Measurements from ENCODE around the gene ANKRD11.

Gene ANKRD11

DNA sequence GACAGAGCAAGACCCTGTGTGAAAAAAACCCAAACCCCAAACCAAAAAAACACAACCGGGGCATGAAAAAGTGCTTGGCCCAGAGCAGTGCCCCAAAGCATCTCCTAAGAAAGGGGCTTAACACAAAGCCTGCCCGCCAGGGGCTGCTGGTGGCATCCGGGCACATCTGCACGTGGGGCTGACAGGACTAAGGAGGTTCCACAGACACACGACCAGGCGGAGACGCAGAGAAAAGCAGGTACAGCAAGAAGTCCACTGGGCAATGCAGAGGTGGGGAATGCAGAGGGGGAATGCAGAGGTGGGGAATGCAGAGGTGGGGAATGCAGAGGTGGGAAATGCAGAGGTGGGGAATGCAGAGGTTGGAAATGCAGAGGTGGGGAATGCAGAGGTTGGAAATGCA, 163.6 kb downstream of the ANKRD11 start:
- no peaks in the 10 kb centered on the region for H3K27me3 ChIP-seq (ENCODE audit: insufficient read depth, low read depth, severe bottlenecking)
- H3K9me3 ChIP-seq (ENCODE audit: severe bottlenecking) = no peaks in the 10 kb centered on the region
- TF ChIP-seq CTCF (IDR thresholded peaks at IDR 0.05; ENCODE audit: low read depth, low read length) = no peak
- H3K36me3 ChIP-seq = no peaks in the 10 kb centered on the region
- H3K4me3 ChIP-seq (ENCODE audit: low read depth, low read length) = no peak overlapping the region
- no peak overlapping the region for H3K27ac ChIP-seq
- no peak for DNase-seq

DNA sequence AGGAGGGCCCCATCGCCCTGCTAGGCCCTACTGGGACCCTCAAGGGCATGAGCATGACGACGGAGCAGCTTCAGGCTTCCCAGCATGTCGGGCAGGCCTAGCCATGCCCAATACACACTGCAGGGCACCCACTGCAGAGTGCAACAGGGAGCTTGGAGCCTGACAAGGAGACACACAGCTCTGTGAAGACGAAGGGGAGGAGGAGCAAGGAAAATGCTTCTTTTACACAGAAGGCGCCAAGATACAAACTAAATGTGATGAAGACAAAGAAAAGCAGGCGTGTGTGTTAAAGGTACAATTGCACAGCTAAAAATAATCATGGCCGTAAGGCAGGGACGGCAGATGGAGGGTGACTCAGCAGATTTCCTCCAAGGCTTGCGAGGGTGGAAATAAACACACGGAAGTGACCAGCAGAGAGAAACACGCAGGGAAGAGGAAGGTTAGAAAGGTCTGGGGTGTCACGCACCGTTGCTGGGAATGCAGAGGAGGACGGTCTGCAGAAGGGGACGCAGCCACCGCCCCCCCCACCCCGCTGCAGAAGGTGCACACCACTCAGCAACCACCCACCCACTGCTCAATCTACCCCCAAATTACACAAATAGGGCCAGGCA, 164.4 kb downstream of the ANKRD11 start:
- Histone ChIP-seq H3K27ac (peak overlapping the region; percentile 45), H3K27me3 (ENCODE audit: insufficient read depth, low read depth, severe bottlenecking) (no peaks in the 10 kb centered on the region), H3K36me3 (no peaks in the 10 kb centered on the region), H3K9me3 (ENCODE audit: severe bottlenecking) (no peaks in the 10 kb centered on the region), H3K4me3 (ENCODE audit: low read depth, low read length) (no peak overlapping the region)
- TF ChIP-seq CTCF (IDR thresholded peaks at IDR 0.05; ENCODE audit: low read depth, low read length) = no peak
- DNase-seq = no peak

GRCh38 chr16:89324056-89325010, 166.0 kb downstream of the ANKRD11 start:
- H3K4me3 ChIP-seq (ENCODE audit: low read depth, low read length) = no peak overlapping the region
- H3K9me3 ChIP-seq (ENCODE audit: severe bottlenecking) = no peaks in the 10 kb centered on the region
- DNase-seq = no peak
- H3K27me3 ChIP-seq (ENCODE audit: insufficient read depth, low read depth, severe bottlenecking) = no peaks in the 10 kb centered on the region
- H3K27ac ChIP-seq = no peak overlapping the region
- no peaks in the 10 kb centered on the region for H3K36me3 ChIP-seq
- TF ChIP-seq CTCF (IDR thresholded peaks at IDR 0.05; ENCODE audit: low read depth, low read length) = no peak

DNA sequence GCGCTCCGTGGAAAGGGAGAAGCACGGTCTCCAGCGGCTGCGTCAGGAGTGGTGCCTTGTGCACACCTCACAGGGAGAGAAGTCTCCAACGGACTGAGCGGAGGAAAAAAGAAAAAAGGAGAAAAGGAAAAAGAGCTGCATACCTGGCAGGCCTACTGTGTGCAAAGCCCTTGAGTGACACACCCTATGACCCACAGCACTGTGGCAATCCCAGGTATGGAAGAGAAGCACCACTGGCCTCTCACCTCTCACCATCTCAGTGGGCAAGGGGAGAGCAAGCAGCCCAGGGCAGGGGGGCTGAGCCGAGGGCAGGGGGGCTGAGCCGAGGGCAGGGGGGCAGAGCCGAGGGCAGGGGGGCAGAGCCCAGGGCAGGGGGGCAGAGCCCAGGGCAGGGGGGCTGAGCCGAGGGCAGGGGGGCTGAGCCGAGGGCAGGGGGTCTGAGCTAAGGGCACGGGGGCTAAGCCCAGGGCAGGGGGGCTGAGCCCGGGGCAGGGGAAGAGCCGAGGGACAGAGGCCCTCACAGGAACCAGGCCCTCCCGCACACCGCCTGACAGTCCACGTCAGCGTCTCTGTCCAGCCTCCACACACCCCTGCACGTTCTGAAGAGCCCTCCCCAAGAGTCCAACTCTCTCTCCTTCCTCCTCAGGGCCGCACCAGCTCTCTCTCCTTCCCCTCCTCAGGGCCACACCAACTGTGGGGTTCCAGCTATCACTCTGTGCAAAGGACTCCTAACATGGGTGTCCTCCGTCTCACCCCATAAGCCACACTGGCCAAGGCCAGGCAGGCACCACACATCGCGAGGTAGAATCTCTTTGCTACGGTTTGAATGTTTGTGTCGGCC, 167.0 kb downstream of the ANKRD11 start:
- no peak for TF ChIP-seq CTCF (IDR thresholded peaks at IDR 0.05; ENCODE audit: low read depth, low read length)
- no peak for DNase-seq
- Histone ChIP-seq H3K9me3 (ENCODE audit: severe bottlenecking) (no peaks in the 10 kb centered on the region), H3K4me3 (ENCODE audit: low read depth, low read length) (no peak overlapping the region), H3K27me3 (ENCODE audit: insufficient read depth, low read depth, severe bottlenecking) (no peaks in the 10 kb centered on the region), H3K27ac (no peak overlapping the region), H3K36me3 (no peaks in the 10 kb centered on the region)

GRCh38 chr16:89322321-89323119, 167.8 kb downstream of the ANKRD11 start:
- no peaks in the 10 kb centered on the region for H3K9me3 ChIP-seq (ENCODE audit: severe bottlenecking)
- no peak for TF ChIP-seq CTCF (IDR thresholded peaks at IDR 0.05; ENCODE audit: low read depth, low read length)
- no peak for DNase-seq
- no peak overlapping the region for H3K4me3 ChIP-seq (ENCODE audit: low read depth, low read length)
- H3K36me3 ChIP-seq = no peaks in the 10 kb centered on the region
- H3K27me3 ChIP-seq (ENCODE audit: insufficient read depth, low read depth, severe bottlenecking) = no peaks in the 10 kb centered on the region
- H3K27ac ChIP-seq = 0 out of 2 replicates have a peak overlapping the region, but pooled peaks have one; percentile 16
